Smooth muscle cell (in vitro differentiated cells): ENCODE data around the gene DDX42. TPM values are rescaled to one million over a fixed set of nuclear protein-coding genes. Genes with fewer than 3 reads are reported as not detected.

Experiments
- DNase-seq: peaks from one replicate; lab custom pipeline; 2025; ENCODE audit not compliant: unreplicated experiment; lab: John Stamatoyannopoulos, UW
- H2AFZ ChIP-seq: fragments of 200-600 bp; sonication (generic); 2 replicates; pipeline ENCODE4 v1.6.0; 2016; ENCODE audit warnings: antibody characterized with exemption, low read depth, mild to moderate bottlenecking
- H3F3A ChIP-seq: fragments of 200-600 bp; sonication (generic); 2 replicates; pipeline ENCODE4 v1.6.0; 2017; ENCODE audit warnings: antibody characterized with exemption, low read depth
- H3K27ac ChIP-seq: fragments of 200-600 bp; sonication (generic); 2 replicates; pipeline ENCODE4 v1.5.1; 2016; ENCODE audit warnings: low read depth, mild to moderate bottlenecking
- H3K27me3 ChIP-seq: fragments of 200-600 bp; sonication (generic); 2 replicates; pipeline ENCODE4 v1.6.1; 2016; ENCODE audit warnings: low read depth, mild to moderate bottlenecking
- H3K36me3 ChIP-seq: fragments of 200-600 bp; sonication (generic); 2 replicates; pipeline ENCODE4 v1.5.1; 2016; ENCODE audit warnings: low read depth
- H3K4me1 ChIP-seq: fragments of 200-600 bp; sonication (generic); 2 replicates; pipeline ENCODE4 v1.5.1; 2016; ENCODE audit warnings: low read depth
- H3K4me2 ChIP-seq: fragments of 200-600 bp; sonication (generic); 2 replicates; pipeline ENCODE4 v1.6.0; 2016; ENCODE audit warnings: mild to moderate bottlenecking
- H3K4me3 ChIP-seq: fragments of 200-600 bp; sonication (generic); 2 replicates; pipeline ENCODE4 v1.5.1; 2016; ENCODE audit warnings: mild to moderate bottlenecking
- H3K79me2 ChIP-seq: fragments of 200-600 bp; sonication (generic); 2 replicates; pipeline ENCODE4 v1.6.0; 2016; ENCODE audit warnings: low read depth, mild to moderate bottlenecking
- H3K9ac ChIP-seq: fragments of 200-600 bp; sonication (generic); 2 replicates; pipeline ENCODE4 v1.6.0; 2016; ENCODE audit warnings: low read depth
- H3K9me3 ChIP-seq: fragments of 200-600 bp; sonication (generic); replicated peaks from 2 replicates; pipeline ENCODE4 v1.5.1; 2016; ENCODE audit warnings: low read depth
- H4K20me1 ChIP-seq: fragments of 200-600 bp; sonication (generic); 2 replicates; pipeline ENCODE4 v1.6.0; 2016; ENCODE audit warnings: low read depth
- CTCF ChIP-seq: fragments of 200-600 bp; sonication (generic); IDR thresholded peaks from 2 replicates; pipeline ENCODE4 v1.5.1; 2017; ENCODE audit warnings: borderline replicate concordance, mild to moderate bottlenecking, antibody characterized with exemption; ENCODE audit not compliant: insufficient read depth, poor library complexity, severe bottlenecking
- WGBS: methylation state at CpG from one replicate; pipeline ENCODE4 v1.1.7; 2016; ENCODE audit warnings: low lambda C conversion rate; 5-methylcytosine and 5-hydroxymethylcytosine counted together
- polyA plus RNA-seq: library from polyadenylated mRNA; unstranded; fragments of >200 nt; fragmentation: Nextera tagmentation; extraction: Ambion mirVana; gene quantifications from 2 replicates; pipeline ENCODE4 v1.2.1, GENCODE V29; 2016
- total RNA-seq: library from RNA; depleted of rRNA; stranded (reverse); fragments of >200 nt; gene quantifications from 2 replicates; pipeline ENCODE4 v1.2.3, GENCODE V29; 2014

Gene DDX42
- total and polyA plus RNA-seq, 2 experiments from 2014 or later: 30.1 to 80.5 TPM

GRCh38 chr17:63753215-63753614, 20.8 kb upstream of the DDX42 start:
- no peaks in the 10 kb centered on the region for H4K20me1 ChIP-seq
- H3K9ac ChIP-seq: no peak overlapping the region
- peaks cover 25% of the 10 kb centered on the region for H3K36me3 ChIP-seq
- no peaks in the 10 kb centered on the region for H3K9me3 ChIP-seq
- no peak overlapping the region for H2AFZ ChIP-seq
- 96% methylated on average over 1 of the region's 1 CpG for WGBS
- TF ChIP-seq CTCF: no peak
- H3K27me3 ChIP-seq: no peaks in the 10 kb centered on the region
- no peaks in the 10 kb centered on the region for H3K79me2 ChIP-seq
- no peak overlapping the region for H3K4me2 ChIP-seq
- no peaks in the 10 kb centered on the region for H3F3A ChIP-seq
- H3K4me1 ChIP-seq: no peaks in the 10 kb centered on the region
- no peak overlapping the region for H3K4me3 ChIP-seq
- DNase-seq: no peak
- H3K27ac ChIP-seq: no peak overlapping the region

- Histone ChIP-seq H2AFZ (no peak overlapping the region), H3K27ac (no peak overlapping the region), H4K20me1 (no peaks in the 10 kb centered on the region), H3K9me3 (no peaks in the 10 kb centered on the region), H3K9ac (no peak overlapping the region), H3K4me2 (no peak overlapping the region), H3K4me1 (no peaks in the 10 kb centered on the region), H3K36me3 (peaks cover 25% of the 10 kb centered on the region), H3K79me2 (no peaks in the 10 kb centered on the region), H3K4me3 (no peak overlapping the region), H3F3A (no peaks in the 10 kb centered on the region), H3K27me3 (no peaks in the 10 kb centered on the region)
- 98% methylated on average over 3 of the region's 3 CpGs for WGBS
- no peak for DNase-seq
- TF ChIP-seq CTCF: no peak
Observed at GRCh38 chr17:63754046-63754445, 19.9 kb upstream of the DDX42 start.

- Histone ChIP-seq H3K9ac (no peak overlapping the region), H3K79me2 (no peaks in the 10 kb centered on the region), H3K9me3 (no peaks in the 10 kb centered on the region), H3F3A (no peaks in the 10 kb centered on the region), H3K27me3 (no peaks in the 10 kb centered on the region), H3K4me2 (no peak overlapping the region), H4K20me1 (peaks cover 7% of the 10 kb centered on the region), H3K36me3 (peaks cover 17% of the 10 kb centered on the region), H3K27ac (no peak overlapping the region), H3K4me1 (no peaks in the 10 kb centered on the region), H3K4me3 (no peak overlapping the region), H2AFZ (no peak overlapping the region)
- no peak for TF ChIP-seq CTCF
- WGBS: 91% methylated on average over 2 of the region's 2 CpGs
- DNase-seq: no peak
Observed at GRCh38 chr17:63758428-63758827, 15.5 kb upstream of the DDX42 start.

- Histone ChIP-seq H3K9me3 (no peaks in the 10 kb centered on the region), H3K27me3 (no peaks in the 10 kb centered on the region), H4K20me1 (peaks cover 18% of the 10 kb centered on the region), H3K4me3 (no peak overlapping the region), H3F3A (no peaks in the 10 kb centered on the region), H3K4me2 (no peak overlapping the region), H2AFZ (no peak overlapping the region), H3K36me3 (peaks cover 16% of the 10 kb centered on the region), H3K4me1 (no peaks in the 10 kb centered on the region), H3K9ac (no peak overlapping the region), H3K79me2 (peaks cover 10% of the 10 kb centered on the region), H3K27ac (no peak overlapping the region)
- TF ChIP-seq CTCF: no peak
- DNase-seq: no peak
- WGBS: 88% methylated on average over 10 of the region's 10 CpGs
Observed at GRCh38 chr17:63760771-63761539, 13.0 kb upstream of the DDX42 start.
